Colon (tissue), 2 donors: ENCODE results near the gene EPHB1.

Experiments used
- FAIRE-seq: peaks from 2 replicates; lab custom pipeline; 2012; peaks lifted over from hg19 to GRCh38; lab: Jason Lieb, UNC
- donor health status: control.
- donor health status: control.

Gene EPHB1

DNA sequence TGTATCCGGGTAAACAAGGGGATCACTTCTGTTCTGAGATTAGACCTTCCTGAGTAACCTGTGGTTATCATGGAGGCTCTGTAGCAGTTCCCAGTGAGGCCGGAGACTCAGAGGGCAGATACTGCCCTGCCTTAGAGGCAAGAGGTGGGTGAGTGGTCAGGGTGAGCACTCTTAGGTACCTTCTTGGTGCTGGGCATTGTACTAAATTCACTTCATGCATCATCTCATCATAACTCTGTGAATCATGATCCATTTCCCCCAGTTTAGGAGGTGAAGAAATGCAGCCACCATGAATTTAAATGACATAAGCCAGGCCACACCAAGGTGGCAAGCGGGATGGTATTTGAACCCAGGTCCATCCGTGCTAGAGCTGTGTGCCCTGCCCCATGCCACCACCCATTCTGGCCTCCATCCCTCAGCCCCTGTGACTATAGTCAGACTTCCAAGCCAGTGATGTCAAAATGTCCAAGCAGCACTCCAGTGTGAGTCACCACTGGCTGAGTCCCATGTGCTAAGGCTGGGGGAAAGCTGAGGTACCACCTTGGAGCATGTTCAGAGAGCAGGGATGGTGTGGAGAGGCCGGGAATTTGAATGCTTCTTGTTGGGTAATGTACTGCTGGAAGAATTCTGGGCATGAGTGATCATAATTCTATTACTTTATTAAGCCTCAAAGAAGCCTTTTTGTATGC lies 88.8 kb downstream of the EPHB1 start:
- no peak for FAIRE-seq

DNA sequence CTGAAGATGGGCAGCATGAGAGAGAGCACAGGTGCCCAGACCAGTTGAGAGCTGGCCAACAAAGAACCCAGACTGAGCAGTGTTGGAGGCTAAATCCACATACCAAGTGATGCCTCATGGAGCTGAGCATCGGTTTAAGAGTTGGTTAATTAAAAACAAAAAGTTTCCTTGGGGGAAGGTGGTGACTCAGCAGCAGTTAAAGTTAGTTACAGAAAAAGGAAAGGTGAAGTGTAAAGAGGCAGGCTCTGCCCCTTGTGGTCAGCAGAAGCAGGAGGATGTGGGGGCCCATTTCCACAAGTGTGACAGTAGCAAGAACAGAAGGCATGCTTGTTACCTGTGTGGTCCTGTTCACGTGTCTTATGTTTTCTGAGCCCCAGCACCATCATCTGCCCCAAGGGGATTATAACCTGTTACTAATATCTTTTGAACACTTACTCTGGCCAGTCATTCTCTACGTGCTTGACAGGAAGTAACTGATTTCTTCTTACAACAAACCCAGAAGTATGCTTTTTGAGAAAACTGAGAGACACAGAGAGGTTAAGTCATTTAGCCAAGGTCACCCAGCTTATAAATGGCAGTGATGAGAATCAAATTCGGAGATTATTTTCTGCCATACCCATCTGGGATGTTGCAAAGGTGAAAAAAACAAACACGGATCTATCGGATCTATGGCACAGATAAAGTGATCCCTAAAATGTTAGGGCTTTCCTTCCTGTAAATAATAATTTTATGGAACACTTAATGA lies 91.0 kb downstream of the EPHB1 start:
- FAIRE-seq: no peak

DNA sequence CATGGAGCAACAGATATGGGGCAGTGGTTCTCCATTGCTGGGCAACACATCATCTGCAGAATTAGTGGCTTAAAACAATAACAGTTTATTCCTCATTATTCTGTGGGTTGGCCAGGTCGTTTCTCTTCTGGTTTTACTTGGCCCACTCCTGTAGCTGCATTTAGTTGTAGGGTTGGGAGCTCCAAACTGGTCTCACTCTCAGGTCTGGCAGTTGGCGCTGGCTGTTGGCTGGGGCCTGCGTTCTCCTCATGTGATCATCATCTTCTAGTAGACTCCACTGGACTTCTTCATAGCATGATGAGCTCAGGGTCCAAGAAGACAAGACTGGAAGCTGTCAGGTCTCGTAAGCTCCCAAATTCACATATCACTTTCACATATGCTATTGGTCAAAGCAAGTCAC lies 91.9 kb downstream of the EPHB1 start:
- no peak for FAIRE-seq

DNA sequence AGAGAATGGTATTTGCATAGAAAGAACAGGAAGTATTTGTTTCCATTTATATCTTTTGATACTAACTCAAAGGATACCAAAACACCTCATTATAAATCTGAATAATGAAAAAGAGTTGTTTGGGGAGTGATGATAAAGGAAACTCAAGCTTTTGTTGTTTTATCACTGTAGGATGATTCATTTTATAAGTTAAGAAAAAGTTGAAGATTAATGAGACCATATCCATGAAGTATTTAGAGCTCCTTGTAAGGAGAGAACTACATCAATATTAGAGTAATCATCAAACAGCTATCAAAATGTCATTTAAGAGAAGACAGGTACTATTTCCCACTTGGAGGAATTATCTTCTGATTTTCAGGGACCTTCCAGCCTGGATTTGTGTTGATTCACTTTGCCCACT lies 92.5 kb downstream of the EPHB1 start:
- no peak for FAIRE-seq

DNA sequence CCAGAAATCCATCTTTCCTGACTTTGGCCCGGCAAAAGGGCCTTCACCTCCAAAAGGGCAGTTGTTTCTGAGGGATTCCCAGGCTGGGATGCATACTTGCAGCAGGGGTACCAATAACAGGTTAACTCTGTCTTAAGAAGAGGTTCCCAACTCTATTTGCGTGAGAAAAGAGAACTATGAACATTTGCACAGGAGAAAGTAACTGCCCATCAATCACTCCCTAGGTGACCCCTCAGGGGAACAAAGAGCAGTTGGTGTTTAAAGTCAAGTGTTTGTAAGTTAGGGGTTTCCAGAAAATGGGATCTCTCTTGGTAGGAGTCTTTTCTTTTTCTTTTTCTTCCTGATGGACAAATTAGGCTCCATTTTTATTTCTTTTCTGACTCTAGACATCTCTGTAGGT lies 97.3 kb downstream of the EPHB1 start:
- FAIRE-seq: no peak

DNA sequence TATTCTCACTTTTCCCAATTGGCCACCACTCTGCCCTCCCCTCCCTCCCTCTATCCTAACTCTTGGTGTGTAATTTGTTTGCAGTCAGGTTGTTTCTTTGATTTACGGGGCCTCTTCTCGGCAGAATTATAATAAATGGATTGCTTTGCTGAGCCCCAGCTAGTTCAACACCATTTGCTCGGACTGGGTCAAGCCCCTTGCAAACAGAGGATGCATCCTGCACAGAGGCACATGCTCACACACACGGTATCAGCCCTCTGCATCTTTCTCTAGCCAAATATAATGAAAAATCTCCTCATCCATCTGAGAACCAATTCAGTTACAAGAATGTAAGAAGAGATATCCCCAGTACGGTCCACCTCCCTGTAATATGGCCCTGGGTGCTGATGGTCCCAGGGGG lies 97.7 kb downstream of the EPHB1 start:
- FAIRE-seq: no peak

DNA sequence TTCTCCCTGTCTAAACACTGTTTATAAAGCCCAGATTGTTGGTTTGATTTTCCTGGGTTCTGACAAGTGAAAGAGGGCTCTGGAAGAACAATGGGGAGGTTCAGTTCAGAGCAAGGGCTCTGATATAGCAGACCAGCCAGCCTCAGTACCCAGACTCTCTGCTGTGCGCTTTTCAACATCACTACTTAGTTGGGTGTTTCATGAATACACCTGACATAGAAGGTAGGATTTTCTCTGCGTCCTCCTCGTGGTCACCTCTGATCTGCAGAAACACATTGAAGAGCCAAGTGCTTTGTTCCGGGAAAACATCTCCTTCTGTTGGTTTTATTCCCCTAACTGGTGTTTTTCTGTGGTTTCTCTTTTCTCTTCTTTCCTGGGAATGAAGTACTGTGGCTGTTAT lies 99.5 kb downstream of the EPHB1 start:
- FAIRE-seq: no peak

DNA sequence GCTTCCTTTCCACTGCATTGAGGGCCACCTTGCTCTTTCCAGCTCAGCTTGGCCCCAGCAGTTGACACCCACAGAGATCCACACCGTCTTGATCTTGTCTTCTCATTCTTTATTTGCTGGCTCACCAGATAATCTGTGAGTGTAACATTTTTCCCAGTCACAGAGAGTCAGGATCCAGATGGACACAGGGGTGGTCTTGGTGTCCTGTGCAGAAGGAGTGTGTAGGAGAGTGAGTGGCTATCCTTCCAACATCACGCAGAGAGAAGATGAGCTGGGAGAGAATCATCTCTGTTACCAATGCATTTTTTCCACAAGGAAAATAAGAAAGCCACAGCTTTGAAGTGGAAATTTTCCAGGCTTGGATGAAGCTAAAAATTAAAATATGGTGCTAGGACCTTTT lies 100.1 kb downstream of the EPHB1 start:
- no peak for FAIRE-seq

DNA sequence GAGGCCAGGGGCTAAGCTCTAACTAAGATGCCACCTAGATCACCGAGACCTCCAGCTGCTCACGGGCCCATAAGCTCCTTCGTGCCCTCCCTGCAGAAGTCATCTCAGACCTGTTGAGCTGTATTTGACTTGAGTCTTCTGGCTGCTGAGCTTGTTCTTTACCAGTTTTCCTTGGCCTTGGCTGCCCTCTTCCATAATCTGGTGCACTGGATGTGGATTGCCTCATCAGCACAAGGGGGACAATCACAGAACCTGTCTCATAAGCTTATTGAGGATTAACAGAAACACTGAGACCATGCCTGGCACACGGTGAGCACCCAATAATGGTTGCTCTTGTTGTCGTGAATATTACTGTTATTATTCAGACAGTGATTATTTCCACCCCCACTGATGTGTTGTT lies 101.1 kb downstream of the EPHB1 start:
- FAIRE-seq: no peak

DNA sequence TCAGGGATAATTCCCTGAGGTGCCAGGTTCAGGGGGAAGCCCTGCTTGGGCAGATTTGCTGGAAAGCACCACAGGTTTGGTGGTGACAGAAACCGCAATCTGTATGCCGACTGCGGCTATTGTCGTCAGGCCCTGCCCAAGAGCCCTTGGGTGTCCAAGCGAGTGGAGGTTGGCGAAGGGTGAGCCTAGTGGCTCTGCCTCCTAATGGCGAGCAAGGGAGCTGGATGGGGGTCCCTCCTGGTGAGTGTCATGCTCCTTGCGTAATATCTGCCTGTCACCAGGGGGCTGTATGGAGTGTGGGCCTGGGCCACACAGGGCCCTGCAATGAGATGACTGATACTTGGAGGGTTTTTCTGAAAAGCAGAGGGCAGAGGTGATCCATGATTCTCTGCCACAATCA lies 101.6 kb downstream of the EPHB1 start:
- FAIRE-seq: no peak

DNA sequence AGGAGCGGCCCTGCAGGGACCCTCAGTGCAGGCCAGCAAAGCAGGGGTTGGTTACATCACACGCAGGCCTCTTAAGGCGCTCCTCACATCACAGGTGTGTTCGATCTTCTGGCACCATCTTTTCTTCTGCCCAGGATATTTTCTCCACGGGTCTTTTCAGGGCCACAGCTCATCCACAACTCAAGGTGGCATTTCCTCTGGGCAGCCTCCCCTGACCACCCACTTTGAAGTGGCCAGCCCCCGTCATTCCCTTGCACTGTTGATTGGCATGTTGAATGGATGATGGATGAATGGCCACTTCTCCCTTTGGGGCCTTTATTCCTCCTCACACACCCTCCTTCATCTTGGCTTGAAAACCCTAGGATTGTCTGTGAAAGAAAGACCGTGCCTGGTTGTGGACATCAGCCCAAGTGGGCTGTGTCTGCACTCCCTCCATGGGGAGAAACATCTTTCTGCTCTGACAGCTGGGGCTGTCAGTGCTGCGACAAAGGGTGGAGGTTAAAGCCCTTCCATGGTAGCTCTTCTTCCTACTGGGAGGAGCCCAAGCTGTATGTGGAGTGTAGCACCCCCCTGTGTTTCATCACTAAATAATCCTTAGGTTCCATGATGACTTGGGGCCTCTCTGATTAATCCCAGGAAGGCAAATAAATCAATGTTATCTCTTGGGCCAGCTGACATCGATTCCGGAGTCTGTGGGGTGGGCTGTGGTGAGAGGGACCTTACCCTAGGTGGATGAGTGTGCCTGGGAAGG lies 102.5 kb downstream of the EPHB1 start:
- no peak for FAIRE-seq

DNA sequence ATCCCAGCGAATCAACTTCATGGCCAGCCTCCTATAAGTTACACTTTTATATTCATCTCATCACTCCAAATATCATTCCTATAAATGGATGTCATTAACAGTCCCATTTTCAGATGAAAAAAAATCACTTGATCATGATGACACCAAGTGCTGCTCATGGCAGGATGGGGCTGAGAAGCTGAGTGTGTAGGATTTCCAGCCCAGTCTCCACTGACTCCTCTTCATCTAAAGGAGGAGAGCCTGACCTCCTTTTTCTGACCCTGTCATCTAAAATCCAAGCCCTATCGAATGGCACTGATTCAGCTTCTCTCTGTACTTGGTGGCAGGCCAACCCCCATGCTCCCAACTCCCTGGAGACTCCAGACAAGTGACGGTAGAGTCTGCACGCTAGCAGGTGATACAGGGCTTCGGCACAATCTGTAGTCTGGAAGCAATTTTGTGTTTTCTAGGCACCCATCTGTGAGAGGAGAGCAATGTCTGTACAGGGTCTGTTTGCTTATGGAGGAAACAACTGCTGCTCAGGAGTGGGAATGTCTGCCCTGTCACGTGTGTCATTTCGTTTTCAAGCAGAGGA lies 103.2 kb downstream of the EPHB1 start:
- FAIRE-seq: no peak

DNA sequence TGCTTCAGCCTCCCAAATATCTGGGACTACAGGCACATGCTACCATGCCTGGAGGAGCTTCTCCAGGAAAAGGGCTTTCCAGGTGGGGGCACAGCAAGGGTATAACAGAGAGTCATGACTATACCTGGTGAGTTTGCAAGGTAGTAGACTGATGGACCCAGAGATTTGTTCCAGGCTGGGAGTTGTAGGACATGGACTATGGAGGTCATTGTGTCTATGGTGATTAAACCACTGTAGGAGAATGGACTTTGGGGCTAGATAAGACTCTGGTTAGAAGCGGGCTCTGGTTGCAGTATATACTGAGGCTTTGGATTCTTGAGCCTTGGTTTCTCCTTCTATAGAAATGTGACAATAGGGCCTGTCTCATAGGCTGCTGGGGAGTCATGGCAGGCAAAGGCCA lies 104.7 kb downstream of the EPHB1 start:
- no peak for FAIRE-seq

DNA sequence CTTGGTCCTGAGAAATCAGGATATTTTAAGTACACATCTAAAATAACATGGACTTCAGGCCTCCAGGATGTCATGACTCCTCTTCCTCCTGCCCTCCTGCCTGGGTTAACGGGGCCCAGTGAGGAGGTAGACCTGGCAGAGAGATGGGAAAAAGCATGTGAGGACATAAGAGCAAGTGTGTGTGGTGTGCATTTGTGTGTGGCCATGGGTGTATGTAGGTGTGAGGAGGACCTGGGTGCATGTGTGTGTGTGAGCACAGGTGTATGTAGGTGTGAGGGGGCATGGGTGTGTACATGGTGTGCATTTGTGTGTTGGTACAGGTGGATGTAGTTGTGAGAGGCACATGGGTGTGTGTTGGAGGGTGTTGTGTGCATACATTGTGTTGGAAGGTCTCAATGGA lies 105.4 kb downstream of the EPHB1 start:
- FAIRE-seq: no peak

DNA sequence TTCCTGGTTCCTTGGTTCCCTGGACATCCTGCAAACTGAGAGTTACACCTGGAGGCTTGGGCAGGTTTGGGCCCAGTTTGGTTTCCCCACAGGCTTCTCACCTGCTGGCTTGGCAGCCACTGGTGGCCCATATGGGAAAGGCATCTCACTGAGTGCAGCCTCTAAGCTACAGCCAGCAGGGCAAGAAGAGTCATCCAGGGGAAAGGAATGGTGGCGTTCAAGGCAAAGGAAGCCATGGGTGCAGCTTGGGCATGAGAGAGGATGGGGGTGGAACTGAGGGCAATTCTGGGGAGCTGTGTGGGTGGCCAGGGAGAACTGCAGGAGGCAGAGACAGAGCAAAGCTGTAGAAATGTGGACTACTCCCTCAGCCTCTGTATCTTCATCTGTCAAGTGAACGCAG lies 106.4 kb downstream of the EPHB1 start:
- FAIRE-seq: no peak

DNA sequence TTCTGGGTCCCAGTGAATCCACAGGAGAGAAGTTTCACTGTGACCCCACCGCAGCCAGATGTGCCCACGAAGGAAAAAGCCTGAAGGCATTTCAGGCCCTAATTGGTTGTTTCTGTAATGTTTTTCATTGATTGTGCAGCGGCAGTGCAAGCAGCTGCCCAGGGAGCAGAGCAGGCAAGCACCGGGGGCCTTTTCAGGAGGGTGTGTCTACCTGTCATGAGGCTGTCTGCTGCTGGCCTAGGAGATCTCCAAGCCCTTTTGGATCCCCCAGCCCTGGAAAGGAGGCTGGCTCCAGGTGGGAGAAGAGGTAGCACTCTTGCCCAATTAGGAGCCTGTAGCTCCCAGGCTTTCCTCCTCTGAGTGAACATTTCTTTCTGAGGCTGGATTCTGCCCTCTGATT lies 108.8 kb downstream of the EPHB1 start:
- no peak for FAIRE-seq

DNA sequence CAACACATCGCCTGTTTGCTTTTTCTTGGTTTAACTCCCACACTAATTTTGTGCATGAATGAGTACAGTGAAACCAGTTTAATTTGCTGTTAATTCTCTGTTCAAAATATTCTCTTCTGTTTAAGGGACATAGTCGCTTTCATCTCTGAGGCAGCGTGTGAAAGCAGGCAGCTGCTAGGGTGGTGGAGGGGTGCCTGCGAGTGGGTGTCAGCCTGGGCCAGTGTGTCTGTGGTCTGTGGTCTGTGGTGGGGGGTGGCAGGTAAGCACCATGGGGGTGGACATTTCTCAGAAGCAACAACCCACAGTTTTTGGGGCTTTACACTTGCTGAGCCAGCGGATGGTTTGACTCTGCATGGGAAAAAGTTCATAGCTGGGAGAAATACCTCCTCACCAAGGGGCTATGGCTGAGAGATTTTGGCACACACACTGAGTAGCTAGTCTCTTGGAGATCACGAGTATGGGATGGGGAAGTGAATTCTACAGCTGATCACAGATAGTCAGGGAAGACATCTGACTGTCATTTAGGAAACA lies 109.2 kb downstream of the EPHB1 start:
- FAIRE-seq: no peak

DNA sequence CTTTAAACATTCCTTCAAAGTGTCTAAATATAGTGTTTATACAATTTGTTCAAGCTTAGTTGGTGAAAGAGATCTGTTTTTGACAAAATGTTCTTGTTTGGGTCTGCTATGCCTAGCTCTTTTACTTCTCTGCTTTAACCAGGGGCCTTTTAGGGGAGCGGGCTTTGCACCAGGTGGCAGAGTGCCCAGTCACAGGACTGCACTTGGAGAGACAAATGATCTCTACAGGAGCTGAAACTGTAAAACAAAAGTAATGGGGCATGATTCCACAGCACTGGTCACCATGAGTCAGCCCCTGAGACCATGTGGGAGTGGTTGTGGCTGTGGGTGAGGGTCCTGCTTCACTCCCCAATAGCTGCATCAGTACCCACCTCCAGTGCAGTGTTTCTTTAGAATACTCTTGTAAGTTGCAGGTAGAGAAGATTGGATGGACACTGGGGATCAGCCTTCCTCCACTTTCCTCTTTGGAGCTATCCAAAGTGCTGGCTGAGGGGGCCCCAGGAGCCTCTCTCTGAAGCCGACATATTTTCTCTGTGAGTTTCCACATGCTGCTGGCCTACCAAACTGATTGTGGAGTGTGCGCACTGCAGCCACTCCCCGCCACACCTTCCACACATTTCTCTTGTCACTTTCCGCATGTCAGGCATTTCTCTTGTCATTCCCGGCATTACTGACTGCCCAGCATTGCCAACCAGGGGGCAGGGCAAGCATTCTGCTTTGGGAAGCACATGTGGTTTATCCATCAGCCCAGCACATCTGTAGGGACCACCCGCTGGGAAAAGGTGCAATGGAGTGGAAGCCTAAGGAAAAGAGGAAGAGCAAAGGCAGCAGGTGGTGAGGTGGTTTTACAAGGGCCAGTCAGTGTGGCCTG lies 110.0 kb downstream of the EPHB1 start:
- FAIRE-seq: no peak

DNA sequence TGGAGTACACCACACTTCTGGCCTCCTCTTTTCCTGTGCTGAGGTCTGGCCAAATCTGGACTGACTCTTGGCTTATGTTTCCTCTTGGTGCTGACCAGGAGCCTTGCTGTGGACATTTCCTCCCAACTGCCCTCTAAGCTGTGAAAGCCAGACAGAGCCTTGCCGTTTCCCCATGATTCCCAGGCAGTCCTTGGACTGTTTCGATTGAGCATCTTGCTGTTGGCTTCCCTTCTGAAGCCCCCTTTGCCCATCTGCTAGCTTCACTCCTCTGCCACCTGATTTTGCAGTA lies 110.5 kb downstream of the EPHB1 start:
- no peak for FAIRE-seq

DNA sequence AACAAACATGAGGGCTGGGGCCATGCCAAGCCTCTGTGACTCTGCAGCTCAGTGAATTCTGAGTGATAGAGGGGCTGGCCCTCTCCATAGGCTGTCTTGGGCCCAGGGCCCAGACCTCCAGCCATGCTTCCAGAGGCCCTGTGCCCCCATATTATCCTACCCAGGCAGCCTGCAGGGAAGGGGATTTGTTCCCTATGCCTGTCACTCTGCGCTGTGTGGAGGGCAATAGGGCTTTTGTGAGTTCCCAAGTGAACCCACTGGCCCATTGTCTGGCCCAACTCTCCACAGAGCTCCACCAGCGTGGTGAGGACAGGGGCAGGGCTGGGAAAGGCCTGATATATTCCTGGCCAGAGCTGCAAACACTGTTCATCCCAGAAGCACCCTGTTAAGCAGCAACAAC lies 113.2 kb downstream of the EPHB1 start:
- FAIRE-seq: no peak

DNA sequence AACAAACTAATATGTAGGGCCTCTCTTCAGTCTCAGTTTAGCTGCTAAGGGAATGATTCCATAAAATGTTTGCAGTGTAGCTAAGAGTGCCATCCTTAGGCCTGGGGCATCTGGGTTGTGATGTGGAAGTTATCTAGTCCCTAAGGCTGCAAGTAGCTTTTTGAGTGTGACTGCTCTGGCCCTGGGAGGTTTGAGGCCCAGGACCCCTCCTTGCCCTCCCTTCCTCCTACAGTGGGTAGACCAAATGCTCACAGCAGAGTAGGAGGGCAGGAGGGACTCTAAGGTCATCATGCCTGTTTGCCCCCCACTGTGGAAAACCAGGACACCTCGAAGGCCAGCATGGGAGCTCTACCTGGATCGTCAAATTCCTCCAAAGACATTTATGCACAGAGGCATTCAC lies 115.0 kb downstream of the EPHB1 start:
- FAIRE-seq: no peak
